Measurements from ENCODE around the gene GPRIN1.
A peak's percentile ranks its signal among the peaks of the same experiment; 100 is the strongest.
"Not testable (repeated sequence)": the region's sequence is repeated elsewhere in the genome, so short reads cannot be mapped to it uniquely, and the experiment has no call there.

The GPRIN1 gene

DNA sequence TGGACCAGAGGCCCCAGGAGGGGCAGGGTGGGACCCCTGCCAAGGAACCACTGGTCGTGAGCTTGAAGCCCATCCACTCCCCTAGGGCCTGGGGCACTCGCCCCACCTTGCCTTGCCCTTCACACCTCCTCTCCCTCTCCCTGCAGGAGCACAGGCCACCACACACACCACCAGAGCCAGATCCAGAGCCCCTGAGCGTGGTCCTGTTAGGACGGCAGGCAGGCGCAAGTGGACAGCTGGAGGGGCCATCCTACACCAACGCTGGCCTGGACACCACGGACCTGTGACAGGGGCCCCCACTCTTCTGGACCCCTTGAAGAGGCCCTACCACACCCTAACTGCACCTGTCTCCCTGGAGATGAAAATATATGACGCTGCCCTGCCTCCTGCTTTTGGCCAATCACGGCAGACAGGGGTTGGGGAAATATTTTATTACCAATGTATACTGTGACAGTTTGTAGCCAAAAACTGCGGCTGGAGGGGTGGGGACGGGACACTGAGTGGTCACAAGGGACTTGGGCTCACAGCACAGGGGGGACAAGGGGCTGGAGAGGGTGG, 14.5 kb downstream of the GPRIN1 start:
- no peak for DNase-seq

- no peak for DNase-seq
These were observed 15.4 kb downstream of the GPRIN1 start for GRCh38 chr5:176594554-176594953.

DNA sequence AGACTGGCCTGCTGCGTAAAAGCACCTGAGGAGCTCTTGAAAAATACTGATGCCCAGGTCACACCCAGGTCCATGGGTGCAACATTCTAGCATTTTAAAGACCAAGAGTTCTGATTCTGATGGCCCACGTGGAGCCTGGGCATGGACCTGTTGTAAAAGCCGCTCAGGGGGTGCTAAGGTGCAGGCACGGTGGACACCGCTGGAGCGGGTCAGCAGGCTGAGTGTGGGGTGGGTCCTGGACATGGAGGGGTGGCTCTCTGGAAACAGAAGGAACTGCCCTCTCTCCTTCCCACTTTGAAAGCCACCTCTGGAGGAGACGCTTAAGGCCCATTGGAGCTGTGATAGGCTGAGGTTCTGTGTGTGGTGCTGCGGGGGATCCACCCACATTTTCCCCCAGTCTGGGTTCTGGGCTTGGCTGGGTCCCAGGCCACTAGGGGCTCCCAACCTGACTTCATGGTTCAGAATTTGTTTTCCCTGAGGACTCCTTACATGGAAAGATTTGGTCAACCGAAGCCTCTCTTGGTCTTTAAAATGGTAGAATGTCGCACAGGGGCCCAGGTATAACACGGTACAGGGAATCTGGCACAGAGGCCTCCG, 16.6 kb downstream of the GPRIN1 start:
- DNase-seq, result no peak

DNA sequence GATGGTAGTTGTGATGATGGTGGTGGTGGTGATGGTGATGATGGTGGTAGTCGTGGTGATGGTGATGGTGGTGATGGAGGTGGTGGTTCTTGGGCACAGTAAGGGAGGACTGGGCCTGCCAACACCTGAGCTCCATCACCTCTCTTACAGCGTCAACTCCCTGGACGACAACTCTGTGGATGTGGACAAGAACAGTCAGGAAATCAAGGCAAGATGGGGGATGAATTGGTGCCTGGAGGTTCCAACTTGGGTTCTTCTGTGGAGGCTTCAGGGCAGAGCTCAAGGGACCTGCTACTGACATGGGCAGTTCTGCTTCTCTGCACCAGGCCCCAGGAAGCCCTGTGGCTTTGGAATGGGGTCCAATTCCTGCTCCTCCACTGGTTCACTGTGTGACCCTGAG, 17.4 kb downstream of the GPRIN1 start:
- no peak for DNase-seq

- not testable (repeated sequence) for DNase-seq
These were observed 18.3 kb downstream of the GPRIN1 start for GRCh38 chr5:176591667-176592066.

DNA sequence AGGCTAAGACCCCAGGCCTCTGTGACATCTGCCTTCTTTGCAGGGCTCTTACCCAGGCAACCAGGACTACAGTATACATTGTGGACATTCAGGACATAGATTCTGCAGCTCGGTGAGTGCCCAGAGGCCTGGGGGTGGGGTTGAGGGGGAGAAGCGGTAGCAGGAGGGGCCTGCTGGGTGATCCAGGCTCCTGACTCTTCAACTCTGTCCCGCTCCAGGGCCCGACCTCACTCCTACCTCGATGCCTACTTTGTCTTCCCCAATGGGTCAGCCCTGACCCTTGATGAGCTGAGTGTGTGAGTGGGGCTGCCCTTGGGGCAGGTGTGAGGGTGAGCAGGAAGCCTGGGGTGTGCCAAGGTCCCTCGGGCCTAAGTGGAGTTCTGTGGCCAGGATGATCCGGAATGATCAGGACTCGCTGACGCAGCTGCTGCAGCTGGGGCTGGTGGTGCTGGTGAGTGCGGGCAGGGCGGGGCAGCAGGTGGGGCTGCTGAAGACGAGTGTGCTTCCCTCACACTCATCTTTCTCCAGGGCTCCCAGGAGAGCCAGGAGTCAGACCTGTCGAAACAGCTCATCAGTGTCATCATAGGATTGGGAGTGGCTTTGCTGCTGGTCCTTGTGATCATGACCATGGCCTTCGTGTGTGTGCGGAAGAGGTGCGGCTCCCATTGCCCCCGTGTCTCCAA, 19.8 kb downstream of the GPRIN1 start:
- DNase-seq, result peak; percentile 89

- DNase-seq, result no peak
These were observed 20.8 kb downstream of the GPRIN1 start for GRCh38 chr5:176589039-176589769.

GRCh38 chr5:176588297-176588696, 21.7 kb downstream of the GPRIN1 start:
- DNase-seq, result no peak

- DNase-seq, result no peak
These were observed 22.6 kb downstream of the GPRIN1 start for GRCh38 chr5:176587398-176587797.

GRCh38 chr5:176583076-176583475, 26.9 kb downstream of the GPRIN1 start:
- DNase-seq, result no peak

GRCh38 chr5:176581361-176581760, 28.6 kb downstream of the GPRIN1 start:
- no peak for DNase-seq

GRCh38 chr5:176579323-176579722, 30.6 kb downstream of the GPRIN1 start:
- no peak for DNase-seq

GRCh38 chr5:176578391-176578808, 31.6 kb downstream of the GPRIN1 start:
- no peak for DNase-seq

DNA sequence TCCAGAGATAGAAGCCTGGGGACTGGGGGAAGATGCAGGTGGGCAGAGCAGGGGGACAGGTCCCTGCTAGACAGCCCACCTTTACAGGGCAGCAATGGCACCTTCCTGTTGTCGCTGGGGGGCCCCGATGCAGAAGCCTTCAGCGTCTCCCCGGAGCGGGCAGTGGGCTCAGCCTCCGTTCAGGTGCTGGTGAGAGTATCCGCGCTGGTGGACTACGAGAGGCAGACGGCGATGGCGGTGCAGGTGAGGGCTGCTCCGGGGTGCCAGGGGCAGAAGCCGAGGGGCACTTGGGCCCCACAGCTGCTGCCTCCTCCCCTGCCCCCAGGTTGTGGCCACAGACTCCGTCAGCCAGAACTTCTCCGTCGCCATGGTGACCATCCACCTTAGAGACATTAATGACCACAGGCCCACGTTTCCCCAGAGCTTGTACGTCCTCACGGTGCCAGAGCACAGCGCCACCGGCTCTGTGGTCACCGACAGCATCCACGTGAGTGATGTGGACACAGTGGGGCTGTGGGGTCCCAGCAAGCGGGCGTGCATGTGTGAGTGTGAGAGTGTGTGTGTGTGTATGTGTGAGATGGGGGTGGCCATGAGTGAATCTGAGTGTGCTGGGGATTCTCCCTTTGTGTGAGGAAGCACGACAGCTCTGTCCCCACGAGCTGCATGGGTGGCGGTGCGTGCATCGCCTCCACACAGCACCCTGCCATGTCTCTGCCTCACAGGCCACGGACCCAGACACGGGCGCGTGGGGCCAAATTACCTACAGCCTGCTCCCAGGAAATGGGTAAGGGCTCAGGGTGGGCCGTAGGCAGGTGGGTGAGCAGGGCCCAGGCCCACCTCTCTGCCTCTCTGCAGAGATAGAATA, 32.4 kb downstream of the GPRIN1 start:
- no peak for DNase-seq

- no peak for DNase-seq
These were observed 34.2 kb downstream of the GPRIN1 start for GRCh38 chr5:176575488-176576422.

DNA sequence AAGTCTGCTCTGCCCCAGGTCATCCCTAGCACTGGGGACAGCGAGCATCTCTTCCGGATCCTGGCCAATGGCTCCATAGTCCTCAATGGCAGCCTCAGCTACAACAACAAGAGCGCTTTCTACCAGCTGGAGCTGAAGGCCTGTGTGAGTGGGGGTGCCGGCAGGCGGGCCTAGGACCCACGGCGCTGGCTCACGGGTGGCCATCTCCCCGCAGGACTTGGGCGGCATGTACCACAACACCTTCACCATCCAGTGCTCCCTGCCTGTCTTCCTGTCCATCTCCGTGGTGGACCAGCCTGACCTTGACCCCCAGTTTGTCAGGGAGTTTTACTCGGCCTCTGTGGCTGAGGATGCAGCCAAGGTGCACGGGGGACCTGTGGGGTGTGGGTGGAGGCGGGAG, 34.9 kb downstream of the GPRIN1 start:
- no peak for DNase-seq

- no peak for DNase-seq
These were observed 35.7 kb downstream of the GPRIN1 start for GRCh38 chr5:176574297-176574591.

GRCh38 chr5:176573564-176574296, 36.2 kb downstream of the GPRIN1 start:
- DNase-seq, result no peak

GRCh38 chr5:176570044-176570443, 39.9 kb downstream of the GPRIN1 start:
- DNase-seq, result no peak

GRCh38 chr5:176568657-176569056, 41.3 kb downstream of the GPRIN1 start:
- DNase-seq, result no peak

- no peak for DNase-seq
These were observed 44.1 kb downstream of the GPRIN1 start for GRCh38 chr5:176565760-176566288.

Data from NCI-H2029 (cell line).